Ishikawa (cell line): ENCODE measurements around the gene ZNF567.

Source experiments
- EP300 ChIP-seq: IDR thresholded peaks from 2 replicates; pipeline ENCODE4 v1.6.1; 2012; ENCODE audit warnings: borderline replicate concordance
- TCF12 ChIP-seq: IDR thresholded peaks from 2 replicates; pipeline ENCODE4 v1.6.1; 2012; ENCODE audit warnings: low read depth

DNA sequence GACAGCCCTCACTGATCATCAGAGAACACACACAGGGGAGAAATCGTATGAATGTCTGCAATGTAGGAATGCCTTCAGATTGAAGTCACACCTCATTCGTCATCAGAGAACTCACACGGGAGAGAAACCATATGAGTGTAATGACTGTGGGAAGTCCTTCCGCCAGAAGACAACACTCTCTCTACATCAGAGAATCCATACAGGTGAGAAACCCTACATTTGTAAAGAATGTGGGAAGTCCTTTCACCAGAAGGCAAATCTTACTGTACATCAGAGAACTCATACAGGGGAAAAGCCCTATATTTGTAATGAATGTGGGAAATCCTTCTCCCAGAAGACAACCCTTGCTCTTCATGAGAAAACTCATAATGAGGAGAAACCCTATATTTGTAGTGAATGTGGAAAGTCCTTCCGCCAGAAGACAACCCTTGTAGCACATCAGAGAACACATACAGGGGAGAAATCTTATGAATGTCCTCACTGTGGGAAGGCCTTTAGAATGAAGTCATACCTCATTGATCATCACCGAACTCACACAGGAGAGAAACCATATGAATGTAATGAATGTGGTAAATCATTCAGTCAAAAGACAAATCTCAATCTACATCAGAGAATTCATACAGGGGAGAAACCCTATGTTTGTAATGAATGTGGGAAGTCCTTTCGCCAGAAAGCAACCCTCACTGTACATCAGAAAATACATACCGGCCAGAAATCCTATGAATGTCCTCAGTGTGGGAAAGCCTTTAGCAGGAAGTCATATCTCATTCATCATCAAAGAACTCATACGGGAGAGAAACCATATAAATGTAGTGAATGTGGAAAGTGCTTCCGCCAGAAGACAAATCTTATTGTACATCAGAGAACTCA, 32.5 kb downstream of the ZNF567 start:
- no peak for TF ChIP-seq EP300
- TF ChIP-seq TCF12, result no peak
